Measurements from ENCODE around the gene ATP8B4. TPM values are rescaled to one million over a fixed set of nuclear protein-coding genes. Genes with fewer than 3 reads are reported as not detected.

Gene ATP8B4
- total RNA-seq, 1 donor = 0.99 TPM

- no peak overlapping the region for H3K4me3 ChIP-seq (ENCODE audit: low read depth, low read length)
- no peak for TF ChIP-seq CTCF (IDR thresholded peaks at IDR 0.05; ENCODE audit: insufficient read depth, low read length)
- DNase-seq (ENCODE audit: low read depth) = peak; percentile 50
These were observed 61.0 kb downstream of the ATP8B4 start for GRCh38 chr15:50057905-50058639.

GRCh38 chr15:50057196-50057595 lies 61.8 kb downstream of the ATP8B4 start:
- no peak for TF ChIP-seq CTCF (IDR thresholded peaks at IDR 0.05; ENCODE audit: insufficient read depth, low read length)
- no peak for DNase-seq (ENCODE audit: low read depth)
- no peak overlapping the region for H3K4me3 ChIP-seq (ENCODE audit: low read depth, low read length)

GRCh38 chr15:50055750-50056157 lies 63.3 kb downstream of the ATP8B4 start:
- no peak for DNase-seq (ENCODE audit: low read depth)
- TF ChIP-seq CTCF (IDR thresholded peaks at IDR 0.05; ENCODE audit: insufficient read depth, low read length) = no peak
- H3K4me3 ChIP-seq (ENCODE audit: low read depth, low read length) = no peak overlapping the region

- DNase-seq (ENCODE audit: low read depth) = peak; percentile 97
- H3K4me3 ChIP-seq (ENCODE audit: low read depth, low read length) = no peak overlapping the region
- no peak for TF ChIP-seq CTCF (IDR thresholded peaks at IDR 0.05; ENCODE audit: insufficient read depth, low read length)
These were observed 63.7 kb downstream of the ATP8B4 start for GRCh38 chr15:50055332-50055731.

GRCh38 chr15:50053055-50053856 lies 65.8 kb downstream of the ATP8B4 start:
- peak; percentile 30 for DNase-seq (ENCODE audit: low read depth)
- H3K4me3 ChIP-seq (ENCODE audit: low read depth, low read length) = no peak overlapping the region
- TF ChIP-seq CTCF (IDR thresholded peaks at IDR 0.05; ENCODE audit: insufficient read depth, low read length) = no peak

GRCh38 chr15:50051811-50052419 lies 67.1 kb downstream of the ATP8B4 start:
- DNase-seq (ENCODE audit: low read depth) = peak; percentile 96
- H3K4me3 ChIP-seq (ENCODE audit: low read depth, low read length) = no peak overlapping the region
- peak; percentile 77 for TF ChIP-seq CTCF (IDR thresholded peaks at IDR 0.05; ENCODE audit: insufficient read depth, low read length)
